Glomerular endothelial cell (primary cell): ENCODE data around the gene NUDT15. TPM values are rescaled to one million over a fixed set of nuclear protein-coding genes. Genes with fewer than 3 reads are reported as not detected.

Source experiments
- DNase-seq: peaks from one replicate; pipeline ENCODE4 v3.0.0-alpha.2; 2011; ENCODE audit warnings: low read depth, low spot score; ENCODE audit errors: extremely low read depth
- total RNA-seq: library from RNA; depleted of rRNA; stranded (reverse); fragments of >200 nt; gene quantifications from 2 replicates; pipeline ENCODE4 v1.2.3, GENCODE V29; 2015

The NUDT15 gene
- total RNA-seq, 1 donor from 2014 or later, result 7.9 TPM

GRCh38 chr13:48096670-48097069, 59.1 kb downstream of the NUDT15 start:
- DNase-seq, result no peak

Other genes starting within 250 kb of the NUDT15 start
- gene SUCLA2, start 36.5 kb upstream of the NUDT15 start, total RNA-seq, result 25.3 and 27.9 TPM in 2 replicates
- 22.9 and 26.3 TPM in 2 replicates for gene MED4, start 57.4 kb downstream of the NUDT15 start, total RNA-seq
- gene ITM2B, start 195.5 kb downstream of the NUDT15 start, total RNA-seq, result 357 and 462 TPM in 2 replicates